DND-41 (cell line): ENCODE measurements around the gene LRRC38.

ENCODE experiments used
- CTCF ChIP-seq: IDR thresholded peaks from 2 replicates; pipeline ENCODE4 v1.5.1; 2012; ENCODE audit warnings: borderline replicate concordance, low read length, moderate library complexity, mild to moderate bottlenecking; ENCODE audit not compliant: poor library complexity, severe bottlenecking; ENCODE audit errors: extremely low read depth
- EZH2 ChIP-seq: IDR thresholded peaks from 3 replicates; pipeline ENCODE4 v1.6.1; 2012; ENCODE audit warnings: borderline replicate concordance, low read depth, mild to moderate bottlenecking, moderate library complexity, low read length, inconsistent platforms; ENCODE audit not compliant: severe bottlenecking

- TF ChIP-seq CTCF (no peak), EZH2 (no peak)
These were observed 19.1 kb downstream of the LRRC38 start for GRCh38 chr1:13494712-13495111.
